ENCODE results near the gene BRAT1. TPM values are rescaled to one million over a fixed set of nuclear protein-coding genes. Genes with fewer than 3 reads are reported as not detected.

BRAT1 gene
- total RNA-seq, 2 experiments from 2014 or later = 34.7 to 35.9 TPM

- Mint-ChIP-seq H3K4me1 (peaks cover 18% of the 10 kb centered on the region), H3K27ac (no peak overlapping the region), H3K9me3 (ENCODE audit: low read depth) (no peaks in the 10 kb centered on the region), H3K27me3 (no peaks in the 10 kb centered on the region), H3K36me3 (ENCODE audit: low read depth) (no peaks in the 10 kb centered on the region), H3K4me3 (no peak overlapping the region)
- ChIA-PET POLR2A (interaction anchor here (0.7 kb wide), 1 partner anchor 22 kb away, joined by 3 read pairs; no protein-coding TSS in a partner anchor), CTCF (no interaction called here)
- intact Hi-C loops (cut with DNase I, micrococcal nuclease) = no loop called here
- ATAC-seq = no peak
- no peak for DNase-seq
These were observed 51.0 kb downstream of the BRAT1 start for GRCh38 chr7:2504128-2504888.

- no peak for DNase-seq
- no peak overlapping the region for H3K4me3 Mint-ChIP-seq
- intact Hi-C loops (cut with DNase I, micrococcal nuclease) = no loop called here
- no peak for ATAC-seq
- no peaks in the 10 kb centered on the region for H3K36me3 Mint-ChIP-seq (ENCODE audit: low read depth)
- CTCF ChIA-PET = no interaction called here
- POLR2A ChIA-PET = interaction anchor here (0.7 kb wide), 1 partner anchor 23 kb away, joined by 3 read pairs; no protein-coding TSS in a partner anchor
- no peak overlapping the region for H3K27ac Mint-ChIP-seq
- H3K9me3 Mint-ChIP-seq (ENCODE audit: low read depth) = no peaks in the 10 kb centered on the region
- H3K27me3 Mint-ChIP-seq = no peaks in the 10 kb centered on the region
- H3K4me1 Mint-ChIP-seq = peaks cover 8% of the 10 kb centered on the region
These were observed 52.0 kb downstream of the BRAT1 start for GRCh38 chr7:2503056-2503941.

- ChIA-PET CTCF (no interaction called here), POLR2A (no interaction called here)
- peaks cover under 1% of the 10 kb centered on the region for H3K27me3 Mint-ChIP-seq
- no peaks in the 10 kb centered on the region for H3K36me3 Mint-ChIP-seq (ENCODE audit: low read depth)
- H3K4me3 Mint-ChIP-seq = no peak overlapping the region
- H3K9me3 Mint-ChIP-seq (ENCODE audit: low read depth) = no peaks in the 10 kb centered on the region
- intact Hi-C loops (cut with DNase I, micrococcal nuclease) = no loop called here
- no peak overlapping the region for H3K27ac Mint-ChIP-seq
- H3K4me1 Mint-ChIP-seq = peaks cover 3% of the 10 kb centered on the region
- no peak for DNase-seq
- no peak for ATAC-seq
These were observed 52.7 kb downstream of the BRAT1 start for GRCh38 chr7:2502647-2502966.

GRCh38 chr7:2501947-2502646 is 53.2 kb downstream of the BRAT1 start:
- Mint-ChIP-seq H3K4me3 (no peak overlapping the region), H3K4me1 (peaks cover 3% of the 10 kb centered on the region), H3K27me3 (peaks cover 5% of the 10 kb centered on the region), H3K27ac (no peak overlapping the region), H3K9me3 (ENCODE audit: low read depth) (no peaks in the 10 kb centered on the region), H3K36me3 (ENCODE audit: low read depth) (no peaks in the 10 kb centered on the region)
- no peak for DNase-seq
- ChIA-PET CTCF (no interaction called here), POLR2A (no interaction called here)
- ATAC-seq = no peak
- intact Hi-C loops (cut with DNase I, micrococcal nuclease) = no loop called here

- ATAC-seq (no peak), DNase-seq (no peak)
- H3K4me3 Mint-ChIP-seq = no peak overlapping the region
- intact Hi-C loops (cut with DNase I, micrococcal nuclease) = no loop called here
- CTCF ChIA-PET = interaction anchor here (0.7 to 1.1 kb wide), 2 partner anchors 20 to 189 kb away, joined by 3 read pairs; no protein-coding TSS in a partner anchor
- peaks cover 6% of the 10 kb centered on the region for H3K27me3 Mint-ChIP-seq
- no peaks in the 10 kb centered on the region for H3K9me3 Mint-ChIP-seq (ENCODE audit: low read depth)
- POLR2A ChIA-PET = no interaction called here
- no peak overlapping the region for H3K27ac Mint-ChIP-seq
- H3K4me1 Mint-ChIP-seq = peaks cover 3% of the 10 kb centered on the region
- no peaks in the 10 kb centered on the region for H3K36me3 Mint-ChIP-seq (ENCODE audit: low read depth)
These were observed 54.6 kb downstream of the BRAT1 start for GRCh38 chr7:2500701-2501100.

GRCh38 chr7:2499719-2500430 is 55.4 kb downstream of the BRAT1 start:
- no peak for DNase-seq
- intact Hi-C loops (cut with DNase I, micrococcal nuclease) = no loop called here
- no peak for ATAC-seq
- Mint-ChIP-seq H3K4me1 (peaks cover 3% of the 10 kb centered on the region), H3K9me3 (ENCODE audit: low read depth) (no peaks in the 10 kb centered on the region), H3K4me3 (no peak overlapping the region), H3K27me3 (peaks cover 6% of the 10 kb centered on the region), H3K36me3 (ENCODE audit: low read depth) (no peaks in the 10 kb centered on the region), H3K27ac (no peak overlapping the region)
- ChIA-PET CTCF (interaction anchor here (0.7 to 1.1 kb wide), 5 partner anchors 11 to 234 kb away, joined by 3 to 5 read pairs (median 3); no protein-coding TSS in a partner anchor), POLR2A (no interaction called here)

- Mint-ChIP-seq H3K27me3 (peaks cover 6% of the 10 kb centered on the region), H3K9me3 (ENCODE audit: low read depth) (no peaks in the 10 kb centered on the region), H3K4me3 (no peak overlapping the region), H3K36me3 (ENCODE audit: low read depth) (no peaks in the 10 kb centered on the region), H3K27ac (no peak overlapping the region), H3K4me1 (peaks cover 3% of the 10 kb centered on the region)
- no peak for DNase-seq
- POLR2A ChIA-PET = no interaction called here
- CTCF ChIA-PET = interaction anchor here (0.7 to 1.0 kb wide), 3 partner anchors 12 to 235 kb away, joined by 3 to 5 read pairs (median 5); no protein-coding TSS in a partner anchor
- intact Hi-C loops (cut with DNase I, micrococcal nuclease) = no loop called here
- no peak for ATAC-seq
These were observed 56.1 kb downstream of the BRAT1 start for GRCh38 chr7:2499181-2499580.

- no peaks in the 10 kb centered on the region for H3K9me3 Mint-ChIP-seq (ENCODE audit: low read depth)
- ChIA-PET POLR2A (no interaction called here), CTCF (interaction anchor here (1.0 kb wide), 1 partner anchor 12 kb away, joined by 5 read pairs; no protein-coding TSS in a partner anchor)
- no peak overlapping the region for H3K4me3 Mint-ChIP-seq
- H3K4me1 Mint-ChIP-seq = peaks cover 3% of the 10 kb centered on the region
- peaks cover 6% of the 10 kb centered on the region for H3K27me3 Mint-ChIP-seq
- no peak overlapping the region for H3K27ac Mint-ChIP-seq
- intact Hi-C loops (cut with DNase I, micrococcal nuclease) = no loop called here
- no peaks in the 10 kb centered on the region for H3K36me3 Mint-ChIP-seq (ENCODE audit: low read depth)
- ATAC-seq (no peak), DNase-seq (no peak)
These were observed 56.6 kb downstream of the BRAT1 start for GRCh38 chr7:2498708-2499107.

- Mint-ChIP-seq H3K4me3 (no peak overlapping the region), H3K9me3 (ENCODE audit: low read depth) (no peaks in the 10 kb centered on the region), H3K27me3 (peaks cover 6% of the 10 kb centered on the region), H3K36me3 (ENCODE audit: low read depth) (no peaks in the 10 kb centered on the region), H3K4me1 (no peaks in the 10 kb centered on the region), H3K27ac (no peak overlapping the region)
- intact Hi-C loops (cut with DNase I, micrococcal nuclease) = no loop called here
- ATAC-seq (no peak), DNase-seq (no peak)
- POLR2A ChIA-PET = no interaction called here
- CTCF ChIA-PET = no interaction called here
These were observed 57.6 kb downstream of the BRAT1 start for GRCh38 chr7:2497500-2498336.

GRCh38 chr7:2497065-2497464 is 58.3 kb downstream of the BRAT1 start:
- Mint-ChIP-seq H3K4me1 (no peaks in the 10 kb centered on the region), H3K4me3 (no peak overlapping the region), H3K27me3 (peaks cover 6% of the 10 kb centered on the region), H3K36me3 (ENCODE audit: low read depth) (no peaks in the 10 kb centered on the region), H3K27ac (no peak overlapping the region), H3K9me3 (ENCODE audit: low read depth) (no peaks in the 10 kb centered on the region)
- ChIA-PET CTCF (no interaction called here), POLR2A (no interaction called here)
- no peak for DNase-seq
- ATAC-seq = no peak
- intact Hi-C loops (cut with DNase I, micrococcal nuclease) = no loop called here
